ENCODE data around the gene LAMP2. TPM values are rescaled to one million over a fixed set of nuclear protein-coding genes. Genes with fewer than 3 reads are reported as not detected.

Gene LAMP2
- total and polyA plus RNA-seq, 4 experiments from 2014 or later: 44.2 to 155 (median 64.4) TPM

DNA sequence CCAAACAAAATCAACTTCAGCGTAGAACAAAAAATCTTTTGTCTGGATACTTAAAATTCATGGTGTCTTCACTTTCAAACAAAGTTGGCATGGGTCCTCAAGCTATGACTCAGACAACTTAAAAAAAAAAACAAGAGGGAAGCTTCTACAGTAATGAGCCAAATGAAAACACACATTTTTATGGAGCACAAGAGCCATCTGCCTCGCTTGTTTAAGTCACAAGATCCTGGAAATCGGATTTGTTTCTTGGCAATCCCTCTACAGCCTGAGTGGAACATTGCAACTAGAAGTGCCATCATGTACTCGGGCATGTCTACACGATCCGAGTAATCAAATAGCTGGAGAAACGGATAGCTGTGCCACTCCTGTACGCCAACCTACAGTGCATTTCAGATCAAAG, 22.6 kb downstream of the LAMP2 start:
- CTCF ChIA-PET (ENCODE audit: partially characterized antibody): interaction anchor here (0.7 kb wide), 1 partner anchor 81 kb away, joined by 3 read pairs; no protein-coding TSS in a partner anchor

DNA sequence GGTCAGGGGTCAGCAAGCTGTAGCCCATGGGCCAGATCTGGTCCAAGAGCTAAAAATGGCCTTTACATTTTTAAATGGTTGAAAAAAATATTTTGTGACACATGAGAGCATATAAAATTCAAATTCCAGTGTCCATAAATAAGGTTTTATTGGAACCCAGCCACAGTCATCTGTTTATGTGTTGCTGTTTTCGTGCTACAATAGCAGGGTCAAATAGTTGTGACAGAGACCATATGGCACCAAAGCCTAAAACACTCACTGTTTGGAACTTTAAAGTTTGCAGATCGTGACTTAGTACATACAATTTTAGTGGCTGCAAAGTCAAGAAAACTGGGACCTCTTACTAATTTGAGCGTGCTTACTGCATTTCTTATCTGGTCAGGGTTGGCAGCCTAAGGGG, 29.2 kb downstream of the LAMP2 start:
- Histone ChIP-seq H3K4me3 (ENCODE audit: low read length in 2 of 2) (no peak overlapping the region), H3K9me3 (ENCODE audit: control insufficient read depth in 1 of 2, low read length in 2 of 2) (no peaks in the 10 kb centered on the region), H3K36me3 (ENCODE audit: insufficient read depth, low read length) (peaks cover 4% of the 10 kb centered on the region), H3K27ac (ENCODE audit: low read depth, low read length) (no peak overlapping the region), H3K27me3 (ENCODE audit: insufficient read depth, low read length) (no peaks in the 10 kb centered on the region), H3K4me1 (ENCODE audit: insufficient read depth, low read length) (no peaks in the 10 kb centered on the region)
- ChIA-PET POLR2A (ENCODE audit: partially characterized antibody) (no interaction called here), CTCF (ENCODE audit: partially characterized antibody) (interaction anchor here (1.1 kb wide), 1 partner anchor 13 kb away, joined by 3 read pairs; no protein-coding TSS in a partner anchor)
- Mint-ChIP-seq H3K4me1 (no peaks in the 10 kb centered on the region), H3K4me3 (no peak overlapping the region), H3K36me3 (peaks cover 17 to 55% of the 10 kb centered on the region in 2 donors), H3K27ac (no peak overlapping the region), H3K9me3 (no peaks in the 10 kb centered on the region), H3K27me3 (no peaks in the 10 kb centered on the region)
- DNase-seq: peak in 1 of 5 donors; percentile 19
- intact Hi-C loops (cut with micrococcal nuclease): no loop called here

More for the DNA sequence above, 22.6 kb downstream of the LAMP2 start:
- Histone ChIP-seq H3K9me3 (ENCODE audit: control insufficient read depth in 1 of 2, low read length in 2 of 2) (no peaks in the 10 kb centered on the region), H3K27ac (ENCODE audit: low read depth, low read length) (no peak overlapping the region), H3K27me3 (ENCODE audit: insufficient read depth, low read length) (no peaks in the 10 kb centered on the region), H3K4me3 (ENCODE audit: low read length in 2 of 2) (no peak overlapping the region), H3K4me1 (ENCODE audit: insufficient read depth, low read length) (no peaks in the 10 kb centered on the region), H3K36me3 (ENCODE audit: insufficient read depth, low read length) (peaks cover 8% of the 10 kb centered on the region)
- H3K9me3 Mint-ChIP-seq: no peaks in the 10 kb centered on the region
- peaks cover 0 to 6% (median 4%) of the 10 kb centered on the region in 4 donors for H3K4me1 Mint-ChIP-seq
- H3K4me3 Mint-ChIP-seq: no peak overlapping the region
- peaks cover 19 to 50% of the 10 kb centered on the region in 2 donors for H3K36me3 Mint-ChIP-seq
- no peak for DNase-seq
- H3K27me3 Mint-ChIP-seq: no peaks in the 10 kb centered on the region
- intact Hi-C loops (cut with micrococcal nuclease): no loop called here
- POLR2A ChIA-PET (ENCODE audit: partially characterized antibody): no interaction called here
- H3K27ac Mint-ChIP-seq: no peak overlapping the region

DNA sequence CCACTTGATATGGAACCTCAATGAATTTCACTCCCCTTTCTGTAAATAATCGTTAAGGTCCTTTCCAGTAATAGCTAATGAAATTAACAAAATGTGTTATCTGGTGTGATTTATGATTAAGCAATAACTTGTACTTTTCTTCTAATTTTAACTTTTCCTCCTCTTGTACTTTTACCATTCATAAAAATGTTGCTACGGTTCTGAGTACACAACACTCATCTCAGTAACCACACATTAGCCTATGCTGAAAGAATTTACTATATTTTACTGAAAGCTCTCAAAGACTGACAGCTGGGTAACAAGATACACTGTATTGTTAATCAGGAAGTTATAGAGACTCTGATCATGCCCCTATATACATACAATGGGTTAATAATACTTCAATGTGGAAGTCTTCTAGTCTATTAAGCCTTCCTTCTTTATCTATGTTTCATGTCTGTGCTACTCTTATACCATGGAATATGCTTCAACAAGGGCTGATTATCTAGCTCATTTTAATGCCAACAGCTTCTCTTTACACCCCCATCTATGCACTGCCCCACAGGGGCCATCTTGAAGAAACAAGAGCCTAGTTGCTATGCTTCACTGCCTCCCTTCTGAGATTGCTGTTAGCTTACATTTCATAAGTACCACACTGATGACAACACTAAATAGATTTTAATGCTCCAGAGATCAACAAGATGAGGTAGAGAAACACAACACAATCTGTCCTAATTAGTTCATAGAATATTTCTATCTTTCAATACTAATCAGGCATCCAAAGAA, 39.1 kb downstream of the LAMP2 start:
- H3K36me3 ChIP-seq (ENCODE audit: insufficient read depth, low read length): no peaks in the 10 kb centered on the region
- H3K27ac Mint-ChIP-seq: peak overlapping the region in 2 of 7 donors; percentile 12 to 59
- peaks cover 0 to 2% (median 0%) of the 10 kb centered on the region in 8 donors for H3K9me3 Mint-ChIP-seq
- H3K4me3 Mint-ChIP-seq: no peak overlapping the region
- no peaks in the 10 kb centered on the region for H3K9me3 ChIP-seq (ENCODE audit: control insufficient read depth in 1 of 2, low read length in 2 of 2)
- H3K27me3 ChIP-seq (ENCODE audit: insufficient read depth, low read length): no peaks in the 10 kb centered on the region
- DNase-seq: no peak
- H3K36me3 Mint-ChIP-seq: peaks cover 0 to 15% of the 10 kb centered on the region in 2 donors
- intact Hi-C loops (cut with micrococcal nuclease): no loop called here
- no peaks in the 10 kb centered on the region for H3K27me3 Mint-ChIP-seq
- POLR2A ChIA-PET (ENCODE audit: partially characterized antibody): no interaction called here
- H3K4me1 ChIP-seq (ENCODE audit: insufficient read depth, low read length): peaks cover 15% of the 10 kb centered on the region
- no peak overlapping the region for H3K27ac ChIP-seq (ENCODE audit: low read depth, low read length)
- CTCF ChIA-PET (ENCODE audit: partially characterized antibody): interaction anchor here (0.8 kb wide), 1 partner anchor 23 kb away, joined by 3 read pairs; no protein-coding TSS in a partner anchor
- no peak overlapping the region for H3K4me3 ChIP-seq (ENCODE audit: low read length in 2 of 2)
- peaks cover 6 to 23% (median 10%) of the 10 kb centered on the region in 4 donors for H3K4me1 Mint-ChIP-seq

DNA sequence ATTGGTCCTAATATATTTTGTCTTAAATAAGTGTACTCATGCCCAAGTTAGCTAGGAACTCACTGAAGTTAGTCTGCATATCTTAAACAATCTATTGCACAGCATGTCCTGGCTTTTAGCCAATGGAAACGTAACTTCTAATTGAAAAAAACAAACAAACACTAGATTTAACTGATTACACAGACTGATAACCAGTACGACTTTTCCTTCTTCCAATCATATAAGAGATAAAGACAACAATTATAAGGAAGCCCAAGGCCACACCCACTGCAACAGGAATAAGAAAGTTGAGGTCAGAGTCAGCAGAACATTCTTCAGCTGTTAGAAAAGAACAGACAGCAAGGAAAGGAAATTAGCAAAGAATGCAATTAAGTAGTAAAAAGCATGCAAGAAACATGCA, 40.8 kb downstream of the LAMP2 start:
- Mint-ChIP-seq H3K4me3 (peak overlapping the region in 4 of 8 donors; percentile 2 to 39 (median 8)), H3K27me3 (no peaks in the 10 kb centered on the region), H3K4me1 (peaks cover 6 to 23% (median 11%) of the 10 kb centered on the region in 4 donors), H3K36me3 (peaks cover 0 to 14% of the 10 kb centered on the region in 2 donors), H3K27ac (peak overlapping the region in 4 of 7 donors; percentile 3 to 38 (median 18)), H3K9me3 (peaks cover 0 to 2% (median 0%) of the 10 kb centered on the region in 8 donors)
- no peak overlapping the region for H3K27ac ChIP-seq (ENCODE audit: low read depth, low read length)
- H3K27me3 ChIP-seq (ENCODE audit: insufficient read depth, low read length): no peaks in the 10 kb centered on the region
- peaks cover 15% of the 10 kb centered on the region for H3K4me1 ChIP-seq (ENCODE audit: insufficient read depth, low read length)
- no peaks in the 10 kb centered on the region for H3K9me3 ChIP-seq (ENCODE audit: control insufficient read depth in 1 of 2, low read length in 2 of 2)
- no peaks in the 10 kb centered on the region for H3K36me3 ChIP-seq (ENCODE audit: insufficient read depth, low read length)
- ChIA-PET POLR2A (ENCODE audit: partially characterized antibody) (no interaction called here), CTCF (ENCODE audit: partially characterized antibody) (no interaction called here)
- DNase-seq: peak in 2 of 5 donors; percentile 6 to 10
- H3K4me3 ChIP-seq (ENCODE audit: low read length in 2 of 2): no peak overlapping the region
- intact Hi-C loops (cut with micrococcal nuclease): no loop called here

DNA sequence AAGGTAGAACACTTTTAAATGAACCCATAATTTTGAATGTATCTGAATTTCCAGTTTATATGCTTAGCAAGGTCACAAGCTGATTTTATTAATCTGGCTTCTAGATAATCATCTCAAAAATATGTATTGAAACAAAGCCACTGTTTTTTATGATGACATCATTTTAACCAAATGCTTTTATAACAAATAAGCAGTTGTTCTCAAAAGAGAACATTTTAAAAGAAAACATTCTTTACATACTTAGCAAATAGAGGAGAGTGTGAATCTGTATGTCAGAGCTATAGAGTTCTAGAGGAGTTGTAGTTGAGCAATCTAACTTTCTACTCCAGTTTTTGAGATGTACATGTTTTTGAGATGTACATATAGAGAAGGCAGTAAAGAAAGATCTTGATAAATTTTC, 42.5 kb downstream of the LAMP2 start:
- CTCF ChIA-PET (ENCODE audit: partially characterized antibody): interaction anchor here (0.6 to 1.1 kb wide), 3 partner anchors 14 to 213 kb away, joined by 3 read pairs; no protein-coding TSS in a partner anchor
- H3K9me3 ChIP-seq (ENCODE audit: control insufficient read depth in 1 of 2, low read length in 2 of 2): no peaks in the 10 kb centered on the region
- Mint-ChIP-seq H3K36me3 (peaks cover 0 to 2% of the 10 kb centered on the region in 2 donors), H3K27me3 (no peaks in the 10 kb centered on the region), H3K27ac (peak overlapping the region in 1 of 7 donors; percentile 40), H3K4me3 (no peak overlapping the region), H3K4me1 (peaks cover 7 to 23% (median 12%) of the 10 kb centered on the region in 4 donors), H3K9me3 (no peaks in the 10 kb centered on the region)
- no peaks in the 10 kb centered on the region for H3K27me3 ChIP-seq (ENCODE audit: insufficient read depth, low read length)
- no peak for DNase-seq
- no peaks in the 10 kb centered on the region for H3K36me3 ChIP-seq (ENCODE audit: insufficient read depth, low read length)
- no peak overlapping the region for H3K4me3 ChIP-seq (ENCODE audit: low read length in 2 of 2)
- POLR2A ChIA-PET (ENCODE audit: partially characterized antibody): no interaction called here
- no peak overlapping the region for H3K27ac ChIP-seq (ENCODE audit: low read depth, low read length)
- H3K4me1 ChIP-seq (ENCODE audit: insufficient read depth, low read length): peaks cover 15% of the 10 kb centered on the region
- intact Hi-C loops (cut with micrococcal nuclease): no loop called here

DNA sequence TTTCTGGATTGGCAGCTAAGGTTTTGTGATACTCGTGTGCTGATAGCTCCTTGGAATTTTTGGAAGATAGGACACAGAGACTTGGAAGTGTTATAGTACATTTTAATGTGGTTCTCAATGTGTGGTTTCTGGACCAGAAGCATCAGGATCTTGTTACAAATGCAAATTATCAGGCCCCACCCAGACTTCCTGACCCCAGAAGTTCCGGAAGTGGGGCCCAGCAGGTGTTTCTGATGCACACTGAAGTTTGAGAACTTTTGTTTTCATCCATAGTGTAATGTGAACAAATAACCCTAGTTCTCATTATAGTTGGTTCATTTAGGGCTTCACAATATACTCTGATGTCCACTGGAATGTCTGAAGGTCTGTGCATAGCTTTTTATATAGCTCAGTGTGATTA, 49.6 kb downstream of the LAMP2 start:
- Histone ChIP-seq H3K9me3 (ENCODE audit: control insufficient read depth in 1 of 2, low read length in 2 of 2) (no peaks in the 10 kb centered on the region), H3K36me3 (ENCODE audit: insufficient read depth, low read length) (no peaks in the 10 kb centered on the region), H3K27ac (ENCODE audit: low read depth, low read length) (peak overlapping the region; percentile 19), H3K27me3 (ENCODE audit: insufficient read depth, low read length) (no peaks in the 10 kb centered on the region), H3K4me1 (ENCODE audit: insufficient read depth, low read length) (peaks cover 28% of the 10 kb centered on the region), H3K4me3 (ENCODE audit: low read length in 2 of 2) (no peak overlapping the region)
- peak; percentile 10 to 34 (median 20) for DNase-seq
- peak overlapping the region in 6 of 7 donors; percentile 63 to 90 (median 78) for H3K27ac Mint-ChIP-seq
- H3K4me3 Mint-ChIP-seq: peak overlapping the region in 7 of 8 donors; percentile 22 to 65 (median 40)
- POLR2A ChIA-PET (ENCODE audit: partially characterized antibody): no interaction called here
- H3K36me3 Mint-ChIP-seq: no peaks in the 10 kb centered on the region
- H3K4me1 Mint-ChIP-seq: peaks cover 5 to 28% (median 14%) of the 10 kb centered on the region in 4 donors
- no peaks in the 10 kb centered on the region for H3K9me3 Mint-ChIP-seq
- no peaks in the 10 kb centered on the region for H3K27me3 Mint-ChIP-seq
- CTCF ChIA-PET (ENCODE audit: partially characterized antibody): no interaction called here
- intact Hi-C loops (cut with micrococcal nuclease): loop anchor here (1.0 kb wide), 1 partner anchor 39 kb away; no protein-coding TSS in a partner anchor

DNA sequence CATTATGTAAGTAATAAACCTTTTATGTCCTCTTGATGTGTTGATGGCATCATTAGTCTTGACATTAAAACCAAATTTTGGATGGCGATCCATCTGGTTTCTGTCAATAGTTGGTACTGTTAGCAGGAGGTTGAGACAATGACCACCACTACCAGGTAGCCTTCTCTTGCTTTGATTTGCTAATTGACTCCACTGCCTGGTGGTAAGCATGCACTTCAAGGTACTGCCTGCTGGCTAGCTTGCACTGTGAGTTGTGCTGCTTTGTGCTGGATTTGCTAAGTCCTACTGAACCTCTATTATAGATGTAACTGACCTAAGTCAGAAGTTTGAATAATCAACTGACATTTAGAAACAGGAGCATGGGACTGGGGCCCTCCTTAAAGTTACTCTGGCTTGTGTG, 60.9 kb downstream of the LAMP2 start:
- Histone ChIP-seq H3K9me3 (ENCODE audit: control insufficient read depth in 1 of 2, low read length in 2 of 2) (peaks cover 0 to 5% of the 10 kb centered on the region in 2 donors), H3K36me3 (ENCODE audit: insufficient read depth, low read length) (no peaks in the 10 kb centered on the region), H3K4me1 (ENCODE audit: insufficient read depth, low read length) (no peaks in the 10 kb centered on the region), H3K4me3 (ENCODE audit: low read length in 2 of 2) (no peak overlapping the region), H3K27me3 (ENCODE audit: insufficient read depth, low read length) (no peaks in the 10 kb centered on the region), H3K27ac (ENCODE audit: low read depth, low read length) (no peak overlapping the region)
- H3K9me3 Mint-ChIP-seq: peaks cover 0 to 14% (median 6%) of the 10 kb centered on the region in 8 donors
- H3K27me3 Mint-ChIP-seq: peaks cover 0 to 2% of the 10 kb centered on the region in 2 donors
- DNase-seq: no peak
- ChIA-PET CTCF (ENCODE audit: partially characterized antibody) (no interaction called here), POLR2A (ENCODE audit: partially characterized antibody) (no interaction called here)
- no peak overlapping the region for H3K27ac Mint-ChIP-seq
- peak overlapping the region in 1 of 8 donors; percentile 5 for H3K4me3 Mint-ChIP-seq
- intact Hi-C loops (cut with micrococcal nuclease): no loop called here
- no peaks in the 10 kb centered on the region for H3K4me1 Mint-ChIP-seq
- no peaks in the 10 kb centered on the region for H3K36me3 Mint-ChIP-seq
